HG02623 (cell line): ENCODE data around the gene TBC1D19.

Experiments used
- ATAC-seq: cut with Tn5 transposase; IDR thresholded peaks from one replicate; pipeline ENCODE4 v1.9.1; 2021; ENCODE audit warnings: moderate library complexity; ENCODE audit not compliant: unreplicated experiment

Gene TBC1D19

DNA sequence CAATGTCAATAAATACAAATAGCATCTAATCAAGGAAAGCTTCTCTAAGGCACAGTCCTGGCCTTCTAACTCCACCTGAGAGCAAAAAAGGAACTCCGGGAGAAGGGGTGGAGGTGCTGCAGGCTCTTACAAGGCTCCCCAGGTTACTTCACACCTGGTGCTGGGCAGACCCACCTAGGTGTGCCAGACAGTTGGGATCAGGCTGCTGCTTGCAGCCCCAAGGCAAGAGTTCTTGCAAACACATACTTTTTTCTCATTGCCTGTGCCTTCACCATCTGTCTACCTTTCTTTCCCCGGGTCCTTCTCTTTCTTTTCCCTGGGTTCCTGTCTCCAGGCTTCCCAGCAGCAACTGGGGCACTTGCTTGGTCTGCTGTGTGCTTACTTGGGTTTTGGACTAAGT is 195.3 kb downstream of the TBC1D19 start:
- ATAC-seq, result no peak

DNA sequence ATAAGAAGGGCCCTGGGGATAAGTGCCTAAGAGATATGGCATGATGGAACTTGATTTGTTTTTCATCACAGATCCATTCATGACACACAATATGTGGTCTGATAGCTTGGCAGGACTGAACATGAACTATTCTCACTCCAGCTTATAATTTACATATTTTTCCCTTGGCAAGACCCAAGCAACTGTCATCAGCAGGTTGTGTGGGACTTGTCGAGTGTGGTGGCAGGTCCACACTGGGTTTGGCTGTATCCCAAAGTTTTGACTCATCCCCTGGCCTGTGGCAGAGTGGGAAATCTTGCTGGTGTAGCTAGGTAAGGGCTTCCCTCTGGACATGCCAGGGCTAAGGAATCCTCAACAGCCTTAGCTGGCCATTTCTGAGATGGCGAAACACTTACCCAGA is 195.8 kb downstream of the TBC1D19 start:
- ATAC-seq, result no peak

DNA sequence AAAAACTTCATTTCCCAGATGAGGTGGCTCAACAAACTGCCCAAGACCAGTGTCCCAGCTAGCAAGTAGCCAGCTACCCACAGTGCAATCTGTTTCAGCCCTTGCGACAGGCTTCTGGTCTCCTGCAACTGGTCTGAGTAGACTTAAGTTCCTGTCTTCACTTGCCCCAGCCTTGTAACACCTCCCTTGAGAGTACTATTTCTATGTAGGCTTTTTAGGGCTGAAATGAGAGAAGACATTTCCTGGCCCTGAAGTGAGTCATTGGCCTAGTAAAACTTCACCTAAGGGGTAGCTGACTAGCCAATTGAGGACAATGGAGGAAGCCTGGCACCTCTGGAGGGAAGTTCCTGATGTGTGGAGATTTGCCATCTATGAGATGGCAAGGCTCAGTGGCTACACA is 196.7 kb downstream of the TBC1D19 start:
- ATAC-seq, result peak; percentile 82

DNA sequence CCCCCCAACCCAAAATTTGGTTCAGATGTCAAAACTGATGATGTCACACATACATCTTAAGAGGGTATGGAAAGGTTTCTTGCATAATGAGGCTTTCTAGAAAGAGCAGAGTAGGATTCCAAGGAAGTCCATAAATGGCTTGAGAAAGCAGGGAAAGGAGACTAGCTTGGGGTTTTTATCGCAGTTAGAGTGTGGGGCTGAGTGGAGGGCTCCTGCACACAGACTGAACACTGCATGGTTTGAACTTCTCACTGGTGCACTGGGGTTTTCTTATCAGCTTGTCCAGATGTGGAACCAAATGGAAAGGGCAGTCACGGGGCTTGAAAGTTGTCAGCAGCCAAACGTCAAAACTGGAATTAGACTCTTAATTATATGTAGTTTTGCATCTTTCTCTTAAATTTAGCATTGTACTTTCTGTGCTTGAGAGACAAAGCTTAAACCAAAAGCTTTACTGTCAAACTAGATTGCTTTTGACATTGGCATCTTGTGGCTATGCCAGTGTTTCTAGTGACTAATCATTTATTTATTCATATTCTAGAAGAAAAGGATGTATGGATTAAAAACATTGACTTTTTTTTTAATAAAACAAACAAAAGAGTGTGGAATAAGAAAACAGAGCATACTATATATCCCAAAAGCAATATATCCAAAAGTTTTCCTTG is 198.4 kb downstream of the TBC1D19 start:
- no peak for ATAC-seq

DNA sequence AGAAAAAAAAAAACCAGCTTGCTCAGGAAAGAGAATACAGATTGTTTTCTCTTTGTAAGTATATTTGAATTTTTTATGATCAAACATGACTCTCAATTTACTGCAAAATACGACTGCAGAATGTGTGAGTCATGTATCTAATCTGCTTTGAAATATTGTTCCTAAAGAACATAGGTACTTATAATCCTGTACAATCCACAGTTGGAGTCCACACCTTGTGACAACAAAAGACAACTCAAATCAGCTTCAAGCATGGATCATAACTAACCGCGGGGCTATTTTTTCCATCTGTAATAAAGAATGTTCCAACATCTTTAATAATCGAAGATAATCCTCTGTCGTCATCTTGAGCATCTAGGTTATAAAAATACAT is 198.9 kb downstream of the TBC1D19 start:
- ATAC-seq, result no peak

DNA sequence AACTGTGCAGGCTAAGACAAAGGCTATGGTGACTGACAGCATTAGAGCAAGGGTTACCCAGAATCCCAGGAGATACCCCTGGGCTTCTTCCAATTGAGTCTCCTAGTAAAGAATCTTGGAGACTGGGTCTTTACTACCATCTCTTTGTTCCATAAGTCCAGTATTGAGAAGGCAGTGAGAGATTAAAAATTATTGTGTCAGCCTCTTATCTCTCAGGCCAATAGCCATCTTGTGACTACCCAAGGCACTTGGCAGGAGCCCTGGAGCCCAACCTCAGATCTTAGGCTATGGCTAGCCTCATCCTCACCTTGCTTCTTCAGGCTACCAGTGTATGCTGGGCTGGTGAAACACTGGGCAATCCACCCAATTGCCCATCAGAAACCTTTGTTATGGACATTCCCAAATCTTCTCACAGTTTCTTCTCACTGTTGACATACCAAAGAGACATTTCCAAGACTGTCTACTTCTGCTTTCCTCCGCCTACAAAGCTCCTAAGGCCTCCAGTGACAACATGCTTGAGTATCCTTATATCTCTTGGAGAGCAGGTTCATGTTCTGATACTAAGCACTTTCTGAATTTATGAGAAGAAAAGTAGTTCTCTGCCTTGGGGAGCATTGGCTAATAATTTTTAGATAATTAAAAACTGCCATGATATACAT is 200.5 kb downstream of the TBC1D19 start:
- no peak for ATAC-seq

DNA sequence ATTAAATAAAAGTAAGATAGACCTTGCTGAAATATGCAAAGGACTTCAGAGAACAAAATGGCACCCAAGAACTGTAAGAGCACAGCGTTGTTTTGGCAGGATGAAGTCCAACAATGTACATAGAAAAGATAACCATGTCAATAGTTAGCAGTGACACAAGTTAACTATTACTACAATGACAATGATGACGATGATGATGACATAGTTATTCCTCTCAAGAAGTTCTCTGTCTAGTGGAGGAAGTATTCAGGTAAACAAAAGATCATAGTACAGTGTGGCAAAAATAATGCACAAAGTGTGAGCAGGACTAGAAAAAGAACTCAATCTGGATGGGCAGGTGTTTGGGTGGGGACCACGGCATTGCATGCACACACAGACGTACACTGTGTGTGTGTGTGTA is 201.4 kb downstream of the TBC1D19 start:
- ATAC-seq, result no peak

DNA sequence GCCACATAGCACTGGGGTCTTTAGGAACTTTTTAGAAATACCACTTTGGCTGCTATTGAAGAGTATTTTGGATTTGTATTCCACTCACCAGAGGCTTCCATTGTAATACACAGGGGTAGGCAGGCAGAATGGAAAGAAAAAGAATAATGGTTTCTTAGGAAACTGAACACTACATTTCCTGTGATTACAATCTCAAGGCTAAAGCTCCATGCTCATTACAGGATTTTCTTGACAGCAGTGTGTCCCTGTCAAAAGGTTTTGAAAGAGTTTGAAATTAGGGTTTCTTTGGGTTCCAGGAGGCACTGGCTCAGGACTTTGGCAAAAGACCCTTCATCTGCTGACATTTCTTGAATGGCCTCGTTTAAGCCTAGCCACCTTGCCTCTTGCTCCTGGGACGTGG is 201.9 kb downstream of the TBC1D19 start:
- ATAC-seq, result no peak

DNA sequence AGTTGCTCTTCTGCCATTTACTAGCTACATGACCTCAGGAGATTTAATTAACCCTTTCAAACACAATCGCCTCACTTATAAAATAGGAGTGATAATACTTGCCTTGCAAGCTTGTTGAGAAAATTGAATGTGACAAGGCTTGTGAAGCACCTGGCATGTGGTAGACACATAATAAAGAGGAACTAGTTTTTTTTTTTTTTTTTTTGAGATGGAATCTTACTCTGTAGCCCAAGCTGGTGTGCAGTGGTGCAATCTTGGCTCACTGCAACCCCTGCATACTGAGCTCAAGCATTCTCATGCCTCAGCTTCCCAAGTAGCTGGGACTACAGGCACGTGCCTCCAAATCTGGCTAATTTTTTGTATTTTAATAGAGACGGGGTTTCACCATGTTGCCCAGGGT is 203.0 kb downstream of the TBC1D19 start:
- ATAC-seq, result no peak

DNA sequence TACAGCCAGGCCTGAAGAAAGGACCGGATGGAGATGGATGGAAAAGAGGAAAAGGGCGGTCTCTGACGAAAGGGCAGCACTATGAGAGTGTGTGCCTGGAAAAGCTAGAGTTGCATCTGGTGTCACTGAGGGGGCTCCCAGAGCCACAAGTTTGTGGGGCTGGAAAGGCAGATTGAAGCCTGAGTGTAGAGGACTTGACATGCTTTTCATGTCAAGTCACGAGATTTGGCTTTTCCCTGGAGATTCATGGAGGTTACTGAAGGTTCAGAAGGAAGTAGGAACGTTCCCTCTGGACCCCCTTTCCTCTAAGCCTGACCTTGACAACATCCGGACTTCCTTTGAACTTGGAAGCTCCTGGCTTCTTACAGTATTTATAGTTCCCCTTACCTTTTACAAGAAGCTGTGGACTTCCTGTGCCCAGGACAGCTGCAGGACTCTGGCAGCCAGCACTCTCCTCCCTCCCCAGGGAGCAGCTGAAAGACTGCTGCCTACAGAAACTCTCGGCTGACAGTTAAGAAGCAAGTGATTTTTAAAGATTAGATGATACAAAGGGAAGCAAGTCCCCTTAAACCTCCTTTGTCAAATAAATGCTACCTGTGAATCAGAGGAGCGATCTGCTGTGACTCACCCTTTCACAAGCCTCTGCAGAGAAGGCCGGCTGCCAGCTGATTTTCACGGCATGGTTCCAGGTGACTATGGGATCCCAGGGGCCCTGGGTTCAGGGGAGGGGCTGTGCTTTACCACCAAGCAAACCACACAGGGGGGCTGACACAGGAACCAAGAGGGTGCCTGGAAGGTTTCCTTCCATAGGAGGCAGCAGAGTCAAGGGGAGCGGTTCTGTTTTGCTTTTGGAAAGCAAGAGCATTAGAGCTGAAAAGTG is 203.8 kb downstream of the TBC1D19 start:
- no peak for ATAC-seq

DNA sequence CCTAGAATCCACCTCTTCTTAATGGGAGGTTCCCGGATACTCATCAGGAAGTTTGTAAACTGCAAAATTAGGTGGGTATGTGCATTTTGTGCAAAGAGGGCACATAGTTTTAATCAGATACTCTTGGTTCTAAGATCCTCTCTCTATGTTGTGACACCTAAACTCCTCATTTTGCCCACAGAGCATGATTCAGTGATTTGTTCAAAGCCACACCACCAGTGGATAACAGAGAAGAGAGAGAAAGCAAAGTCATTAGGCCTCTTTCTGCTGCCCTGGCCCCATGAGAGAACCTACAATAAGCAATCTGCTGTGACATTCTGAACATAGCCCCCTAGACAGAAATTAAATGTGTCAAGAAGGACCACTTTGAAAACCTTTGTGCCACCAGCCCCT is 204.5 kb downstream of the TBC1D19 start:
- no peak for ATAC-seq

DNA sequence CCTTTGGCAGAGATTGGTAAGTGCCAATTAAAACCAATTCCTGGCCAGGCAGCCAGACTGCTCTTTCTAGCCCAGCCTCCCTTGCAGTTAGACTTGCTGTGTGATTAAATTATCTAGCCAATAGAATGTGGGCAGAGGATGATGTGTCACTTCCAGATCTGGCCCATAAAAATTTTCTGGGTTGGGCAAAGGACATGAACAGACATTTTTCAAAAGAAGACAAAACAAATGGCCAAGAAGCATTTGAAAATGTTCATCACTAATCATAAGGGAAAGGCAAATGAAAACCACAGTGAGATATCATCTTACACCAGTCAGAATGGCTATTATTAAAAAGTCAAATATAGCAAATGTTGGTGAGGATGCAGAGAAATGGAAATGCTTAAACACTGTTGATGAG is 205.3 kb downstream of the TBC1D19 start:
- no peak for ATAC-seq

DNA sequence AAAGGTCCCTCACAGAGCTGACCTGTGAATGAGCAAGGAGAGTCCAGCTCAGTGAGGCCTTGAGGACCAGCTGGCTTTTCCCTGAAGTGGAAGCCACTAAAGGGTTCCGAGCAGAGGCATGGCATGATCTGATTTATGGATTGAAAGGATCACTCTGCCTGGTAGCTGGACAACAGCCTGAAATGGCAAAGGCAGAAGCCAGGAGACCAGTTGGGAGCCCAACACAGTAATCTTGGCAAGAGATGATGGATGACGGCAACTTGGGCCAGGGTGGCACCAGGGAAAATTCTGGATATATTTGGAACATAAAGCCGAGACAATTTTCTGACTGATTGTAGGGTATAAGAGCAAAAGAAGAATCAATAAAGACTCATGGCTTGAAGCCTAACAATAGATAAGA is 207.5 kb downstream of the TBC1D19 start:
- no peak for ATAC-seq

DNA sequence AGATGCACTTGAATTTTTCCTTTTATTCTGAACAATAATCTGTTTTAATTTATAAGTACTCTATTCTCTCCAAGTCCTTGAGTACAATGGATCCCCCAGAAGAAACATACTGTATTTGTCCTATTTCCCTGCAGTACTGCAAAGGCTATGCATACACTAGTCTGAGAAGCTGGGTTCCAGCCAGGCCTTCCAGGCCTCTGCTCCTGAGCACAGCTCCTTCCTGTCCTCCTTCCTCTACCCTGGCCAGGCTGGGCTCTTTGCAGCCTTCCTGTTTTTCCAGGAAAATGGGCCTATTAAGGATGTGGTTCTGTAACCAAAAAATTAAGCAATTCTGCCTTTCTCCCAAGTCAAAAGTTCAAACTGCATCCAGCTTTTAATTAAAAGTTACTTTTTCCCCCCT is 208.8 kb downstream of the TBC1D19 start:
- ATAC-seq, result no peak

DNA sequence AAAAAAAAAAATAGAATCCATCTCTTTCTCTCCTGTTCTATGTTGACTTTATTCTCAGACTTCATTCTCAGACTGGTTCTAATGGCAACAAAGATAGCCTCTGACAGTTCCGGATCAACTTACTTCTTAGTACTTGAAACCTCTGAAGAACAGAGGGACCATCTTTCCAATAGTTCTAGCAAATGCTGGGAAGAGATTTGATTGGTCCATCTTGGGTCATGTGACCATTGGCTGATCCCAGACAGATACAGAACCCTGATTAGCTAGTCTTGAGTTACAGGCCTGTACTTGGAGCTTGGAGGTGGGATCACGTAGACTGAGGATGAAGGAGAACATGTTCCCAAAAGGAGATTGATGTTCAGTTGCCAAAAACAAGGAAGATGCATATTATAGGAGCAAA is 209.9 kb downstream of the TBC1D19 start:
- no peak for ATAC-seq

DNA sequence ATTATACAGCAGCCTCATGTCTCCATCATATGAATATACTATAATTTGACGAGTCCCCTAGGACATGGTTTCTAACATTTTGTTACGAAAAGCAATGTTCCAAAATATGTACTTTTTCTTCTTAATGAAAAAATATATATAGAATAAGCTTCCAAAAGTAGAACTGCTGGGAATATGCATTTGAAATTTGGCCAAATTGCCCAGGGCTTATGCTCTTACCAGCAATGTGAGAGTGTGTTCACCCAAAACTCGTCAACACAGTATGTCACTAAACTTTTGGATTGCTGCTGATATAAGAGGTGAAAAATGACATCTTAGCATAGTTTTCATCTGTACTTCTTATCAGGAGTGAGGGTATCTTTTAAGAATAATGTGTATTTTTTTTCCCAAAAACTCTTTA is 212.2 kb downstream of the TBC1D19 start:
- ATAC-seq, result no peak

DNA sequence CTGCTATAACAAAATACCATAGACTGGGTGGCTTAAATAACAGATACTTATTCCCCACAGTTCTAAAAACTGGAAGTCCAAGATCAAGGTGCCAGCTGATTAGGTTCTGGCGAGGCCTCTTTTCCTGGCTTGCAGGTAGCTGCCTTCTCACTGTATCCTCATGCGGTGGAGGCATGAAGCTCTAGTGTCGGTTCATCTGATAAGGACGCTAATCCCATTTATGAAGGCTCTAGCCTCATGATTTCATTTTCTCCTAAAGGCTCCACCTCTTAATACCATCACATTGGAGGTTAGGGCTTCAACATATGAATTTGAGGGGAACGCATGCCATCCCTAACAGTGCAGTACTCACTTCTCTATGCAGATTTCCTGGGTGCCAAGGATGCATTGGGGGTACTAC is 218.9 kb downstream of the TBC1D19 start:
- no peak for ATAC-seq

DNA sequence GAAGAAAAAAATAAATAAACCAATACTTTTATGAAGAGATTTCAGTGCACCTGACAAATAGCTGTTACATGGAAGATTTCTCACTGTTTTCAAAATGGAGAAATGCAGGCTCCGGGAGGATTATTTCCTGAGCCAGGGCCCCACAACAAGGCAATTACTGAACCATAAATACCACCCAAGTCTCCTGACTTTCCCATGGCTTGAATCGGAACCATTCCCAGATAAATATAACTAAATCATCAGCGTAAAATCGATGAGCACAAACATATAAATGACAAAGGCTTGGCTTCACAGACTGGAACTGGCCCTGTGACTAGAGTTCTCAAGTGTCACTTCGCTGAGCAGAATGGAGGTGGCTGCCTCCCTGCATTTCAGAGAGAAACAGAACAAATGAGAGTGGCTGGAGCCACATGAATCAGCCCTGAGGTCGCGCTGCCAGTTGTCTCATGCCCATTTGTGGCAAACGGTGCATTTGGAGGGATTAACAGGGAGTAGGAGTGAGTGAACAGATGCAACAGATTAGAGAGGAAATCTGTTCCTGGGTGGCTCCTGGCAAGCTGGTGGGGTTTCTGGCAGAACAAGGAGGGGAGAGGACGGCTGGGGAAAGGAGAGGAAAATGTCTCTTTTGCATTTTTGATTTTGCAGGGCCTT is 219.5 kb downstream of the TBC1D19 start:
- ATAC-seq, result no peak

DNA sequence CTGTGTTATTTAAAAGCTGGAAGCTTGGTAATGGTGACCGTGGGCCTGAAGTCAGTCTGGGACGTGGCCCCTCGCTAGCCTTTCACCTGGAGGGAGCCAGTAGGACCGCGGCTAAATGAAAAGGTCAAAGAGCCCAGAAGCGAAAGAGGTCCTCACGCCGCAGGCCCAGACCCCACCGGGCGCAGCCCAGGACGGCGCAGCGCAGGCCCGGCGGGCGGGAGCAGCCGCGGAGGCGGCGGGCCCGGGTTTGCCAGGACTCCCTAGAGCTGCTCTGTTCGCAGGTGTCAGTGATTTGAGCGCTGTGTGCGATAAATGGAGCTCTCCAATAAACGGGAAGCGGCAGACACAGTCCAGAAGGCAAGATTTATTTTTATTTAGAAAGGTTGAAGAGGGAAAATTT is 220.6 kb downstream of the TBC1D19 start:
- ATAC-seq, result no peak

DNA sequence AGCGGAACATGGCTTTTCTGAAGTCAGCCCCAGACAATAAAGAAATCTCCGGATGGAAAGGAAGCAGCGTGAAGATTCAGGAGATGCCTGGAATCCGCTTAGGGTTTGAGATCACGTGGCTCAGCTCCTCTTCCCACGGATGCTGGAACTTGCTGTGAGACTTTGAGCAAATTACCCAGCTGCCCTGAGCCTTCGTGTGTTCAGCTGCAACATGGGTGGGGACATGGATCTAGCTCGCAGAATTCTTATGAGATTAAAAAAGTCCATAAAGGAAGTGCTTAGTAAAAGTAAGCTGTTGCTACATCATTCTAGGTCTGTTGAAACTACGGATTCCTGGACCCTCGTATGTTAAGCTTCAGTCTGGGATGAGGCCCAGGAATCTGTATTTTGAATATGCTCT is 221.0 kb downstream of the TBC1D19 start:
- no peak for ATAC-seq
